ENCODE results near the gene NARS2.
"Not testable (repeated sequence)": the region's sequence is repeated elsewhere in the genome, so short reads cannot be mapped to it uniquely, and the experiment has no call there.

GRCh38 chr11:78564037-78564436 lies 10.6 kb downstream of the NARS2 start:
- TF ChIP-seq CTCF (IDR thresholded peaks at IDR 0.05; ENCODE audit: low read depth, low read length, poor library complexity, severe bottlenecking); EZH2phosphoT487 (IDR thresholded peaks at IDR 0.05; ENCODE audit: borderline replicate concordance, low read length): not testable (repeated sequence)
